Spleen (tissue), 11 donors: ENCODE data around the gene NFE2. TPM values are rescaled to one million over a fixed set of nuclear protein-coding genes. Genes with fewer than 3 reads are reported as not detected.

ENCODE experiments used
- DNase-seq: peaks from one replicate; pipeline ENCODE4 v3.0.0-alpha.2; 2020
- H3K27ac ChIP-seq, 8 donors: fragments of 200-600 bp; sonication (generic) in 7 of 8; 1 replicate in 4 of 8; 2 replicates in 4 of 8; pipeline versions ENCODE4 v1.5.0 to v1.8.0; 2016 to 2021; ENCODE audit warnings: inconsistent platforms in 4 of 8, mild to moderate bottlenecking in 4 of 8, moderate library complexity in 1 of 8
- H3K27me3 ChIP-seq, 7 donors: fragments of 200-600 bp; sonication (generic) in 6 of 7; replicated peaks in 1 of 7; 1 replicate in 4 of 7; 2 replicates in 3 of 7; pipeline versions ENCODE4 v1.5.0 to v1.8.0; 2016 to 2021; ENCODE audit warnings: inconsistent platforms in 3 of 7, mild to moderate bottlenecking in 1 of 7
- H3K36me3 ChIP-seq, 6 donors: fragments of 200-600 bp; sonication (generic) in 5 of 6; 1 replicate in 4 of 6; 2 replicates in 2 of 6; pipeline versions ENCODE4 v1.5.0 to v1.8.0; 2016 to 2021; ENCODE audit warnings: inconsistent platforms in 2 of 6
- H3K4me1 ChIP-seq, 6 donors: fragments of 200-600 bp; sonication (generic) in 5 of 6; 1 replicate in 3 of 6; 2 replicates in 3 of 6; pipeline versions ENCODE4 v1.5.0 to v1.8.0; 2016 to 2021; ENCODE audit warnings: inconsistent platforms in 3 of 6
- H3K4me3 ChIP-seq, 8 donors: fragments of 200-600 bp; sonication (generic) in 7 of 8; 1 replicate in 4 of 8; 2 replicates in 4 of 8; pipeline versions ENCODE4 v1.5.0 to v1.8.0; 2016 to 2021; ENCODE audit warnings: inconsistent platforms in 4 of 8, mild to moderate bottlenecking in 4 of 8, moderate library complexity in 2 of 8
- H3K9me3 ChIP-seq, 8 donors: fragments of 200-600 bp; sonication (generic) in 7 of 8; 1 replicate in 4 of 8; 2 replicates in 4 of 8; pipeline versions ENCODE4 v1.5.0 to v1.8.0; 2016 to 2021; ENCODE audit warnings: inconsistent platforms in 4 of 8
- CTCF ChIP-seq, 11 experiments: fragments of 200-600 bp in 7 of 11; fragments of 450-650 bp in 4 of 11; sonication (generic) in 4 of 11; IDR thresholded peaks in 8 of 11; conservative IDR thresholded peaks in 3 of 11; 1 replicate in 7 of 11; 2 replicates in 4 of 11; pipeline versions ENCODE4 v1.4.0 to v1.8.0; 2016 to 2021; ENCODE audit warnings: antibody characterized with exemption in 11 of 11, inconsistent platforms in 4 of 11, mild to moderate bottlenecking in 1 of 11
- POLR2A ChIP-seq, 3 donors: fragments of 450-650 bp; IDR thresholded peaks; one replicate each; pipeline ENCODE4 v1.5.1; 2017; ENCODE audit warnings: antibody characterized with exemption in 3 of 3, mild to moderate bottlenecking in 1 of 3
- POLR2AphosphoS5 ChIP-seq, 3 donors: sonication (generic); formaldehyde crosslinking; IDR thresholded peaks; one replicate each; pipeline ENCODE4 v1.5.1; 2017; ENCODE audit warnings: antibody characterized with exemption in 3 of 3
- WGBS, 5 donors: extraction: QIAGEN DNeasy Blood & Tissue Kit in 3 of 5; methylation state at CpG; one replicate each; pipeline versions ENCODE4 v1.1.5 to v1.1.7; 2013 to 2018; 5-methylcytosine and 5-hydroxymethylcytosine counted together
- intact Hi-C: fragments of 100-400 bp; cut with DNase I; formaldehyde crosslinking; loops from one replicate; pipeline ENCODE4 v1.15.0; 2023; ENCODE audit warnings: low total_unique reads
- polyA plus RNA-seq, 3 donors: library from polyadenylated mRNA; stranded (reverse); fragments of 200-250 nt; gene quantifications; one replicate each; pipeline ENCODE4 v1.2.1, GENCODE V29; 2013
- total RNA-seq, 7 donors: library from RNA; depleted of rRNA in 3 of 7; stranded (reverse); fragments of >200 nt in 3 of 7; fragmentation: NEBNext Ultra II Directional in 4 of 7; extraction: Animal tissue kit (Norgen Biotek cat#: 25700) in 4 of 7; gene quantifications; one replicate each; pipeline versions ENCODE4 v1.1.0 to v1.2.1, GENCODE V29; 2016 to 2021
- donor health status: healthy with polysubstance abuse.
- donor health status: DM: no; HTN: no; CAD: no; lungs with moderate emphysema.
- donor health status: DM: no; HTN: no; CAD: no.
- donor health status: Bipolar disorder and iron deficiency.
- donor health status: healthy.
- donor health status: DM: no; HTN: no; CAD: no.
- donor health status: DM: yes; HTN: yes; CAD: no.

The NFE2 gene
- total and polyA plus RNA-seq, 10 donors: 2.4 to 93.7 (median 24.7) TPM

- H3K4me1 ChIP-seq: peaks cover 0 to 17% (median 0%) of the 10 kb centered on the region in 6 donors
- H3K4me3 ChIP-seq: no peak overlapping the region
- peaks cover 0 to 28% (median 5%) of the 10 kb centered on the region in 6 donors for H3K36me3 ChIP-seq
- DNase-seq: no peak
- H3K9me3 ChIP-seq: no peaks in the 10 kb centered on the region
- TF ChIP-seq POLR2AphosphoS5 (IDR thresholded peaks at IDR 0.05) (no peak), CTCF (IDR thresholded peaks at IDR 0.05 in 8 of 11, conservative IDR thresholded peaks at IDR 0.05 in 3 of 11) (no peak), POLR2A (IDR thresholded peaks at IDR 0.05) (no peak)
- no peaks in the 10 kb centered on the region for H3K27me3 ChIP-seq
- intact Hi-C loops: no loop called here
- WGBS, 5 donors: 80 to 92% (median 86%) methylated on average over 2 of the region's 2 CpGs
- no peak overlapping the region for H3K27ac ChIP-seq
Observed at GRCh38 chr12:54270345-54270744, 30.5 kb downstream of the NFE2 start.

GRCh38 chr12:54266852-54267251, 34.0 kb downstream of the NFE2 start:
- intact Hi-C loops: no loop called here
- H3K9me3 ChIP-seq: no peaks in the 10 kb centered on the region
- 92 to 98% (median 94%) methylated on average over 2 of the region's 2 CpGs for WGBS, 5 donors

GRCh38 chr12:54265364-54265812, 35.4 kb downstream of the NFE2 start:
- TF ChIP-seq POLR2AphosphoS5 (IDR thresholded peaks at IDR 0.05) (no peak), CTCF (IDR thresholded peaks at IDR 0.05 in 8 of 11, conservative IDR thresholded peaks at IDR 0.05 in 3 of 11) (no peak), POLR2A (IDR thresholded peaks at IDR 0.05) (no peak)
- intact Hi-C loops: no loop called here
- Histone ChIP-seq H3K4me3 (no peak overlapping the region), H3K9me3 (no peaks in the 10 kb centered on the region), H3K27me3 (no peaks in the 10 kb centered on the region), H3K4me1 (peaks cover 0 to 41% (median 17%) of the 10 kb centered on the region in 6 donors), H3K27ac (no peak overlapping the region), H3K36me3 (peaks cover 0 to 6% (median 0%) of the 10 kb centered on the region in 6 donors)
- 84 to 96% (median 93%) methylated on average over 4 of the region's 4 CpGs for WGBS, 5 donors
- DNase-seq: no peak

More at GRCh38 chr12:54266852-54267251, 34.0 kb downstream of the NFE2 start:
- no peak for DNase-seq
- Histone ChIP-seq H3K4me3 (no peak overlapping the region), H3K27me3 (no peaks in the 10 kb centered on the region), H3K4me1 (peaks cover 0 to 27% (median 7%) of the 10 kb centered on the region in 6 donors), H3K27ac (no peak overlapping the region), H3K36me3 (peaks cover 0 to 6% (median 0%) of the 10 kb centered on the region in 6 donors)
- TF ChIP-seq POLR2AphosphoS5 (IDR thresholded peaks at IDR 0.05) (no peak), CTCF (IDR thresholded peaks at IDR 0.05 in 8 of 11, conservative IDR thresholded peaks at IDR 0.05 in 3 of 11) (no peak), POLR2A (IDR thresholded peaks at IDR 0.05) (no peak)

- no peak overlapping the region for H3K4me3 ChIP-seq
- H3K27me3 ChIP-seq: no peaks in the 10 kb centered on the region
- no peak overlapping the region for H3K27ac ChIP-seq
- no peak for DNase-seq
- H3K9me3 ChIP-seq: no peaks in the 10 kb centered on the region
- intact Hi-C loops: no loop called here
- H3K4me1 ChIP-seq: peaks cover 19 to 64% (median 40%) of the 10 kb centered on the region in 6 donors
- H3K36me3 ChIP-seq: peaks cover 0 to 2% (median under 1%) of the 10 kb centered on the region in 6 donors
- TF ChIP-seq POLR2AphosphoS5 (IDR thresholded peaks at IDR 0.05): no peak
- TF ChIP-seq POLR2A (IDR thresholded peaks at IDR 0.05): no peak
- no peak for TF ChIP-seq CTCF (IDR thresholded peaks at IDR 0.05 in 8 of 11, conservative IDR thresholded peaks at IDR 0.05 in 3 of 11)
- WGBS, 5 donors: 40 to 59% (median 48%) methylated on average over 4 of the region's 4 CpGs
Observed at GRCh38 chr12:54262403-54262925, 38.4 kb downstream of the NFE2 start.
